Daoy (cell line): ENCODE measurements around the gene VGLL2. TPM values are rescaled to one million over a fixed set of nuclear protein-coding genes. Genes with fewer than 3 reads are reported as not detected.

Experiments
- DNase-seq: peaks from one replicate; pipeline ENCODE4 v3.0.0-alpha.2; 2015; ENCODE audit warnings: low read depth
- total RNA-seq: library from RNA; depleted of rRNA; stranded (reverse); fragments of >200 nt; shearing (Covaris generic); gene quantifications from 2 replicates; pipeline ENCODE4 v1.2.3, GENCODE V29; 2014

The VGLL2 gene
- total RNA-seq, 1 experiment from 2014 or later, result not detected

- DNase-seq, result no peak
Observed at GRCh38 chr6:117268924-117269323, 3.6 kb downstream of the VGLL2 start.

DNA sequence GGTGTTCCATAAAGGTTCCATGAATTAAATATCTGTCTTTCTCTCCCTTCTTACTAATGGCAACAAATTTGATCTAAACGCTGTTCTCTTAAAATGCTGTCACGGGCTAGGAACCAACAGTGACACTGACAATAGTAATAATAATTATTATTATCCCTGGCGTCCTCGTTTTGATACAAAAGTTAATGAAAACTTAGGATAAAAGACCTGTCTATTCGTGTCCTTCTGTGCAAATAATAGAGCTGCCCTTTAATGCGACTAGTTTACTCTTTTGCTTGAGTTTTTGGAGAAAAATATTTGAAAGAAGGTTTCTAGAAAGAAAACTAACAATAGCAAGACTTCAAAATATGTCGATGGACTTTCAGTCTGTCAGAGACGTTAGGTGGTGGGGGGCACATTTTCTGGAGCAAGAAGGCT lies 4.3 kb downstream of the VGLL2 start:
- DNase-seq, result no peak

DNA sequence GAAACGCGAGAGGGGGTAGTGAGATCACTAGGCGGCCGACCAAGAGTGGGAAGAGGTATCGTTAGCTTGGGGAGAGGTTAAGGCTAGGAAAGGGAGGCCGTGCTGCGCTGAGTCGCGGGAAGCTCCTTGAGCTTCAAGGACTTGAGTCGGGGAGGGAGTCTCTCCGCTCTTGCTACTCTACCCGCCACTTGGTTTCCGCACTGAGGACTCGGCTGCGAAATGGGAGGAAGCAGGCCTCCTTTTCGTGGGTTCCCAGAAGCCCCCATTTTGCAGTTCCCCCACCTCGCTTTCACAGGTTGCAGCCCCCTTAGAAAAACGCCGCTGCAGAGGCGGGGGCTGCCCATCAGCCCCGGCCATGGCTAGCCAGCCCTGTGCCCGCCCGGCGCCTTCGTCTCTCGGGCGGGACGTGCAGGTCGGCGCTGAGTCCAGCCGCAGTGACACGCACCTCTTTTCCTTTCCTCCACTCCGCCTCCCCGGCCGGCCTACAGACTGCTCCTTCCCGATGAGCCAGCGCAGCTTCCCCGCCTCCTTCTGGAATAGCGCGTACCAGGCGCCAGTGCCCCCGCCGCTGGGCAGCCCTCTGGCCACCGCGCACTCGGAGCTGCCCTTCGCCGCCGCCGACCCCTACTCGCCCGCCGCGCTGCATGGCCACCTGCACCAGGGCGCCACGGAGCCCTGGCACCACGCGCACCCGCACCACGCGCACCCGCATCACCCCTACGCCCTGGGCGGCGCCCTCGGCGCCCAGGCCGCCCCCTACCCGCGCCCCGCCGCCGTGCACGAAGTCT lies 4.9 kb downstream of the VGLL2 start:
- DNase-seq, result peak; percentile 56

DNA sequence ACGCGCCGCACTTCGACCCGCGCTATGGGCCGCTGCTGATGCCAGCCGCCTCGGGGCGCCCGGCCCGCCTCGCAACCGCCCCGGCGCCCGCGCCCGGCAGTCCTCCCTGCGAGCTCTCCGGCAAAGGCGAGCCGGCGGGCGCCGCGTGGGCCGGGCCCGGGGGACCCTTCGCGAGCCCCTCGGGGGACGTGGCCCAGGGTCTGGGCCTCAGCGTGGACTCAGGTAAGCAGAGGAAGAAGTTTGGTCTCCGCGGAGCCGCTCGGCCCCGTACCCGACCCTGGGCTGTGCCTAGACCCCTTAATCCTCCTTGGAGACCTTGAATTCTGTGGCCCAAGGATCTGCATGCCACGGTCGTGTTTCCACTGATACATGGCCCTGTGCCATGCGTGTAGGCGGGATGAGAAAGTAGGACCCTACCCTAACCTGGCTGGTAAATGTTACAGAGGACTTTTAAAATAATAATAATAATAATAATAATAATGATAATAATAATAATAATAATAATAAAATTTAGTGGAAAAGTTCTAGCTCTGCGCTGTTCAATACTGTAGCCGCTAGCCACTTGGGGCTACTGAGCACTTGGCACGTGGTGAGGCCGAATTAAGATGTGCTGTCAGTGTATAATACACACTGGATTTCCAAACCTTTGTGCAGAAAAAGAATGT lies 5.6 kb downstream of the VGLL2 start:
- no peak for DNase-seq

DNA sequence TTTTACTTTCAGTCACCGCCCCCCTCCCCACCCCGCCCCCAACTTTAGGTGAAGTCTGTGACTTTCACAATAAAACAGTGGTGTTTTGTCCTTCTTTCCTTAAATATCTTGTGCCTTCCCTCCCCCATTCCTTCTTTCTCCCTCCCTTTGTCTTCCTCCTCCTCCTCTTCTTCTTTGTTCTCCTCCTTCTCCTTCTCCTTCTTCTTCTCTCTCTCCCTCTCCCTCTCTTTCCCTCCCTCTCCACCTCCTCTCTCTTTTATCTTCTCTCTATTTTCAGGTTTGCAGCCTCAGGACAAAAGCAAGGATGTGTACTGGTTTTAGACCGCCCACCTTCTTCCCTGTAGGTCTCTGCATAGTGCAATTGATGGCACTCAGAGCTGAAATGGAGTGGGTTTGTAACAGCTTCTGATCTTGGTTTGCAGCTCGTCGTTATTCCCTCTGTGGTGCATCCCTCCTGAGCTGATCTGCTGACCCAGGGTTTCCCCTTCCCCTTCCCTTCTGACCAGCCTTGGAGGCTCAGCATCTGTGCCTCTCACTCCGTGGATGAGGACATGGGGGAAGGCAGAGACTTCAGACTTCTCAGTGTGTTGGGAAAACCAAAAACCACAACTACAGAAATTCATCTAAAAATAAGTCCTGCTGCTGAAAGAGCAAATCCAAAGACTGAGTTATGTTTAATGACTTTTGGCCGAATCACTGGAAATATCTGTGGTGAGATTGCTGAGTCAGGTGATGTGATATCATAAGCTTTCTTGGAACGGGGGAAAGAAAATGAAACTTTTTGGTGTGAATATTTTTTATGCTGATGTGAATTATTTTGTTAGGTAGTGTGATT lies 6.9 kb downstream of the VGLL2 start:
- DNase-seq, result no peak

- no peak for DNase-seq
Observed at GRCh38 chr6:117272891-117273290, 7.5 kb downstream of the VGLL2 start.

- no peak for DNase-seq
Observed at GRCh38 chr6:117275205-117275604, 9.8 kb downstream of the VGLL2 start.

- DNase-seq, result no peak
Observed at GRCh38 chr6:117275711-117276110, 10.4 kb downstream of the VGLL2 start.

GRCh38 chr6:117276778-117277316 lies 11.5 kb downstream of the VGLL2 start:
- DNase-seq, result no peak

- peak; percentile 21 for DNase-seq
Observed at GRCh38 chr6:117280922-117281321, 15.6 kb downstream of the VGLL2 start.

GRCh38 chr6:117288083-117288715 lies 22.8 kb downstream of the VGLL2 start:
- peak; percentile 42 for DNase-seq

GRCh38 chr6:117290173-117290846 lies 25.0 kb downstream of the VGLL2 start:
- no peak for DNase-seq

DNA sequence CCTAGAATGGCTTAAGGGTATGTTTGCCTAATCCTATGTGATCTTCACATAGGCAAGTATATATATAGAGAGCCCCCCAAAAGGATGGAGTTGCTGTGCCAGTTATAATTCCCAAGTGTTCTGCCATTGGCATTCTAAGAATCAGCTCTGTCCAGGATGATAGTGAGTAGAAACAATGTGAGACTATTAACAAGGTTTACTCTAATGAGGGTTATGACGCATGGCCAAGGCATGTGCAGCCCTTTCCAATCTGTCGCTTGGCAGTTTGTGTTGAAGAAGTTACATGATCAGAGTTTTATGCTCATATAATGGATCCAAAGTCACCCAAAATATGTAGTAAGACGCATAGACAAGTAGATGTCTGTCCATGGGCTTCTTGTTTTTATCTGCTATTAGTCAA lies 33.6 kb downstream of the VGLL2 start:
- DNase-seq, result peak; percentile 46

GRCh38 chr6:117303323-117303722 lies 38.0 kb downstream of the VGLL2 start:
- no peak for DNase-seq

- DNase-seq, result no peak
Observed at GRCh38 chr6:117304446-117304845, 39.1 kb downstream of the VGLL2 start.

DNA sequence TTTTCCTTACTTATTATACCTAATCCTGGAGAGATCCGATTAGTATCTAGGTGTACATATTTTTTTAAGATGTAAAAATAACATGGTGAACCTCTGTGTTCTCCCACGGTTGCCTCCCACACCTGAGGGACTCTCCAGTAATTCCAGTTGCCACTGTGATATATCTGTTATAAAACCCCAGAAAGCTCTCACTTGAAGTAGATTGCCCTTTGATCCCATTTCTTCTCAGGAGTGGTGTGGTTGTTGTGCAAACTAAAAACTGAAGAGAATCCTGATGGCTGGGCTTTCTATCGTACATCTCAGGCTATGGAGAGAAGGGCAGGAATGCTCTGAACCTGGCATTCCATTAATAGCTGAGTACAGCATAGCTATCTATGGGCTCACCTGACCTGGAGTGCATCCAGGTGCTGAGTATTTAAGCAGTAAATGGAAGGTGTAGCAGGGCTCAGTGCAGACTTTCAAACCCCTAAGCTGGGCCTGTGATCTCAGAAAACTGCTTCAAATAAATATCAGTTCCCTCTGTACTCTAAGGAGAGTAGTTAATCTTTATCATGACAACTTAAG lies 41.0 kb downstream of the VGLL2 start:
- DNase-seq, result no peak

DNA sequence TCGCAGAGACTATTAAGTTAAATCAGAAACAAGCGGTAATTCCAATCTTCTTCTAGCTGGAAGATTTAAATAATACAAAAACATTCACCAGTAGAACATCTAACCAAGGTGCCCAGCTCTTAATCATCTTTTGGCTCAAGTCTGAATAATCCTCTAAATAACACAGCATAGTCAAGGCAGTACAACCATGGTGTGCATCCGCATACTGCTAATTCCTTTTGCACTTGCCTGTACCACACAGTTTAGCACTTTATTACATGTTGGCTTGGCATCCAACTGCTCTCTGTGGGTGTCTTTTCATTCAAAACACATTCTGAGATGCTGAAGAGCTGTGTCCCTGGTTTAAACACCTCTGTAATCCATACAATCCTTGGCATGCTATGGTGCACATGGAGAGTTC lies 42.3 kb downstream of the VGLL2 start:
- DNase-seq, result no peak

DNA sequence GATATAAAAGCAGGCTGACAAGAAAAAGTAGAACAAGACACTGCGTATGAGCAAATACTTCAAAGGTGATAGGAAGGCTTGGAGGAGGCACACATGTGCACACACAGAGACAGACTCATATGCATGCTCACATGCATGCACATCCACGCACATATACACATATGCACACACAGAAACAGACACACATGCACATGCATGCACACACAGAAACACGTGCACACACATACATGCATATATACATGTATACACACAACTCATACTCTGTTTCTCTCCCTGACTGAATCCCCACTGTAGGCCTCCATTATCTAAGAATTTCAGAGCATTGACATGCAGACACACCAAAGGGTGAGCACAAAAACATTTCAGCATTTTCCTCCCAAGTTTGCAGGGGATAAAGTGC lies 43.7 kb downstream of the VGLL2 start:
- DNase-seq, result no peak

DNA sequence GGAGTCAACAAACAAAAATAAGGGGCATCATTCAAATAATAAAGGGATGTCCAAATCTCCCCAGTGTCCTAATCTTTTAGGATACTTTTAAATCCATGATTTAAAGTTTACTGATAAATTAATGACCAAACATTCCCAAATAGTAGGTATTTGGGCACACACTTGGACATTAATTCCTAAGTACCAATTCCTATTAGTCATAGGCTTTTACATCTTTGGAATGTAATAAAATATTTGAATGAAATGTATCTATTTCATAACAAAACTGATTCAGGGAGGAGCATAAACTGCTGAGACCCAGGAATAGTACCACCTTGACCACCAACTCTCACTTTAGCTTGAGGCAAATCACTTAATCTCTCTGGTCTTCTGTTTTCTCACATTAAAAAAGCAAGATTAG lies 44.3 kb downstream of the VGLL2 start:
- DNase-seq, result no peak

GRCh38 chr6:117311310-117311709 lies 46.0 kb downstream of the VGLL2 start:
- no peak for DNase-seq

DNA sequence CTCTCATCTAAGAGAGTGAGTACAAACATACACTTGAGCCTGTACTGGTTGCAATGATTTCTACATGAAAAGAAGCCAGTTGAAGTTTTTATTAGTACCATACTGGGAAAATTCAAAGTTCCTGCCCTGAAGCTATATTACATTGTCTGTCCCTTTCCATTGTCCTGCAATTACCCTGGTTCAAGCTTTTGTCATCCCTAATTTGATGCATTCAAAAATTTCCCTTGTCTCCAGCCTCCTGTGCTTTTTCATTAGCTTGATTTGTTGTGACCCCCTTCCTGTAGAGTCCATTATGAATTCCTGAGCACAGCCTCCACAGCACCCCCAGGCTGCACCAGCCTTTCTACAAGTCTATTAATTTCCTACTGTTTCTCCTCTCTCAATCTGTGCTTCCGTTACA lies 46.4 kb downstream of the VGLL2 start:
- DNase-seq, result no peak
